Activated naive CD4-positive, alpha-beta T cell treated with anti-CD3 and anti-CD28 coated beads for 36 hours (primary cell): ENCODE results near the gene FHIT. TPM values are rescaled to one million over a fixed set of nuclear protein-coding genes. Genes with fewer than 3 reads are reported as not detected.

ENCODE experiments used
- CTCF ChIA-PET: fragments of 350-600 bp; sonication (Branson Sonifier 250); formaldehyde crosslinking; loops from one replicate; lab custom pipeline; 2021; ENCODE audit warnings: antibody characterized with exemption; lab: Charles Lee
- DNase-seq: peaks from one replicate; pipeline ENCODE4 v3.0.0-alpha.2; 2020
- H3K27ac Mint-ChIP-seq: one replicate; pipeline ENCODE4 v1.8.0; 2021; ENCODE audit warnings: mild to moderate bottlenecking, mixed read lengths
- H3K27me3 Mint-ChIP-seq: one replicate; pipeline ENCODE4 v1.8.0; 2021; ENCODE audit warnings: low read depth, mixed read lengths
- H3K36me3 Mint-ChIP-seq: one replicate; pipeline ENCODE4 v1.8.0; 2021; ENCODE audit warnings: low read depth, mixed read lengths
- H3K4me1 Mint-ChIP-seq: one replicate; pipeline ENCODE4 v1.8.0; 2021; ENCODE audit warnings: low read depth, mixed read lengths
- H3K4me3 Mint-ChIP-seq: one replicate; pipeline ENCODE4 v1.8.0; 2021; ENCODE audit warnings: mild to moderate bottlenecking, moderate library complexity, mixed read lengths
- H3K9me3 Mint-ChIP-seq: one replicate; pipeline ENCODE4 v1.8.0; 2021; ENCODE audit warnings: mixed read lengths
- intact Hi-C: fragments of 100-400 bp; cut with micrococcal nuclease; formaldehyde crosslinking; loops from one replicate; pipeline ENCODE4 v1.15.1; 2023
- total RNA-seq, 2 experiments: library from RNA; stranded (reverse); gene quantifications; one replicate each; pipeline ENCODE4 v1.2.3, GENCODE V29; 2021

FHIT gene
- total RNA-seq, 2 experiments from 2014 or later: 20.2 to 22.7 TPM

GRCh38 chr3:59880717-59881116, 1370.5 kb downstream of the FHIT start:
- Mint-ChIP-seq H3K36me3 (peaks cover 7% of the 10 kb centered on the region), H3K4me1 (peaks cover 81% of the 10 kb centered on the region), H3K9me3 (peaks cover 3% of the 10 kb centered on the region), H3K4me3 (no peak overlapping the region), H3K27me3 (no peaks in the 10 kb centered on the region), H3K27ac (no peak overlapping the region)
- intact Hi-C loops: no loop called here
- no peak for DNase-seq
- CTCF ChIA-PET: interaction anchor here (1.6 kb wide), 1 partner anchor 13 kb away, joined by 4 read pairs; no protein-coding TSS in a partner anchor

- H3K27ac Mint-ChIP-seq: no peak overlapping the region
- H3K27me3 Mint-ChIP-seq: no peaks in the 10 kb centered on the region
- H3K36me3 Mint-ChIP-seq: peaks cover 16% of the 10 kb centered on the region
- peaks cover 3% of the 10 kb centered on the region for H3K9me3 Mint-ChIP-seq
- peaks cover 79% of the 10 kb centered on the region for H3K4me1 Mint-ChIP-seq
- no peak for DNase-seq
- CTCF ChIA-PET: interaction anchor here (0.8 to 1.6 kb wide), 3 partner anchors 9 to 16 kb away, joined by 3 to 4 read pairs (median 3); no protein-coding TSS in a partner anchor
- intact Hi-C loops: no loop called here
- H3K4me3 Mint-ChIP-seq: no peak overlapping the region
Observed at GRCh38 chr3:59879031-59879581, 1372.1 kb downstream of the FHIT start.

DNA sequence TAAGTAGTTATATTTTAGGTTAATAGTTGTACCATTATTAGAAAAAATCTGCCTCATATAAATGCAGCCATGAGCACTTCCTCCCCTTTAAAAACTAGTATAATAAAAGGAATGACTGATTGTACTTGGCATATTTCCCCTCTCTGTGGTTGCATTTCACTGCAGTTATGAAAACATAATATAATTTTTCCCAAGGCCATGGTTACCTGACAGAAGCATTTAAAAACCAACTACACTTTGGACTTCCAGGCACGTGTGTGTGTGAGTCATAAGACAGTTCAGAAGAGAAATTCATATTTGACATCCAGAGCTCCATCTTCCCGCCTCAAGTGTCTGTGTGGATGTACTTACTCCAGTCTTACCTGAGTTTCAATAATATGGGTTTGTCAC, 1373.2 kb downstream of the FHIT start:
- H3K4me3 Mint-ChIP-seq: no peak overlapping the region
- H3K9me3 Mint-ChIP-seq: no peaks in the 10 kb centered on the region
- intact Hi-C loops: no loop called here
- no peaks in the 10 kb centered on the region for H3K27me3 Mint-ChIP-seq
- H3K27ac Mint-ChIP-seq: no peak overlapping the region
- CTCF ChIA-PET: interaction anchor here (0.5 to 1.5 kb wide), 3 partner anchors 9 to 15 kb away, joined by 3 read pairs; no protein-coding TSS in a partner anchor
- DNase-seq: no peak
- H3K4me1 Mint-ChIP-seq: peaks cover 83% of the 10 kb centered on the region
- peaks cover 21% of the 10 kb centered on the region for H3K36me3 Mint-ChIP-seq

DNA sequence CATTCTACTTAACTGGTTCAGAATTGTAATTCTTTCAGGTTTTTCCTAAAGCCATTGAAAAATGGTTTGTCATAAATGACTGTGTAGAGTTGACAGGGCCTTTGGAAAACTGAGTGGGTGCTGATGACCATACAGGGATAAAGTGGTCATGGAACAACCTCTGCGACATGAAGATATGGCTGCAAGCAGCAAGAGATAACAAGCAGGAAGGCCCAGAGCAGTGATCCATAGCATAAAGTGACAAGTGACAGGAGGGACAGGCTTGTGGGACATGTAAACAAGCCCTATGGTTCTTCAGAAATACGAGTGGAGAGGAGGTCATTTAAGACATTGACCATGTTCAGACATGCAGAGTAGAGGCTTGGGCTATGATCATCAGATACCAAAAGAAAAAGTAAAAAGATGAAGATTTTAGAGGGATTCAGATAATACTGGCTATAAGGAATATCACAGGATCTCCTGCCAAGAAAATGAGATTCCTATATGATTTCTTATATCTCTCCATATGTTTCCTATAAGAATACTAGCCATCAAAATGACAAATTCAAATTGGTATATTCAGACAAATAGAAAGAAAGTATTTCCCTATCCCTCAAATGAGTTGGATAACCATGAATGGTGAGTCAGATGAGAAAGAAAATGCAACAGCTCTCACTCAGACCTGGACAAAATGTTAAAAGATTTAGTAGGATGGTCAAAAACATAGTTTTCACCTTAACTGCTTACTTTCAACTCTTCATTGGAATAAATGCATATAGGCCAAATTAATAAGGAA, 1373.8 kb downstream of the FHIT start:
- intact Hi-C loops: no loop called here
- no peaks in the 10 kb centered on the region for H3K9me3 Mint-ChIP-seq
- CTCF ChIA-PET: interaction anchor here (0.5 to 1.5 kb wide), 2 partner anchors 9 to 14 kb away, joined by 3 read pairs; no protein-coding TSS in a partner anchor
- H3K4me3 Mint-ChIP-seq: no peak overlapping the region
- H3K36me3 Mint-ChIP-seq: peaks cover 24% of the 10 kb centered on the region
- H3K27me3 Mint-ChIP-seq: no peaks in the 10 kb centered on the region
- H3K4me1 Mint-ChIP-seq: peaks cover 85% of the 10 kb centered on the region
- no peak for DNase-seq
- H3K27ac Mint-ChIP-seq: no peak overlapping the region

DNA sequence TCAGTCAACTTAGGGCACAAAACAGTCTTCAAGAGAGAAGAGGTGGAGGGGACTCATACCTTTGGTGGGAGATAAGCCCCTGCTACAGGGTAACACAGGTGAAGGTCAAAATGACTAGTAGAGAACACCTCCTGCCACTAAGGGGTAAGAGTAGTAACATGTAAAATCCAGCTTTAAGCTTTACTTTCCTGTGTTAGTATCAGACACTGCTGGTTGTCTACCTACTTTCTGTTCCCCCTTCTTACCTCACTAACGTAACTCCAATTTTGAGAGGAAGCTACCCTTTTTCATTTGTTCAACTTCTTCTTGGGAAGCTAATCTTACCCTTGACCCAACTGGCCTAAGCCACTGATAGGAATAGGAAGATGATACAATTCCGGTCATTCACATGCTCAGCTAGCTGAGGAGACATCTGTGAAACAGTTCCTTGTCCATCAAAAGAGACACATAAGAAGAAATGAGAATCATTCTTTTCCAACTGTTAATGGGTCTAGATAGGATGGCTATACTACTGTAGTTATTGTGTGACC, 1374.7 kb downstream of the FHIT start:
- Mint-ChIP-seq H3K27me3 (no peaks in the 10 kb centered on the region), H3K9me3 (no peaks in the 10 kb centered on the region), H3K36me3 (peaks cover 24% of the 10 kb centered on the region), H3K27ac (no peak overlapping the region), H3K4me3 (no peak overlapping the region), H3K4me1 (peaks cover 85% of the 10 kb centered on the region)
- intact Hi-C loops: no loop called here
- DNase-seq: no peak
- CTCF ChIA-PET: interaction anchor here (0.6 kb wide), 2 partner anchors 17 to 149 kb away, joined by 3 read pairs; no protein-coding TSS in a partner anchor

- DNase-seq: no peak
- intact Hi-C loops: loop anchor here (5.0 kb wide), 1 partner anchor 189 kb away; no protein-coding TSS in a partner anchor
- Mint-ChIP-seq H3K27ac (peak overlapping the region; percentile 6), H3K4me3 (no peak overlapping the region), H3K27me3 (no peaks in the 10 kb centered on the region), H3K4me1 (peaks cover 80% of the 10 kb centered on the region), H3K9me3 (no peaks in the 10 kb centered on the region), H3K36me3 (peaks cover 27% of the 10 kb centered on the region)
- CTCF ChIA-PET: no interaction called here
Observed at GRCh38 chr3:59873576-59874230, 1377.5 kb downstream of the FHIT start.

- H3K4me3 Mint-ChIP-seq: no peak overlapping the region
- H3K36me3 Mint-ChIP-seq: peaks cover 28% of the 10 kb centered on the region
- intact Hi-C loops: loop anchor here (5.0 kb wide), 1 partner anchor 190 kb away; no protein-coding TSS in a partner anchor
Observed at GRCh38 chr3:59872128-59872527, 1379.1 kb downstream of the FHIT start.

GRCh38 chr3:59867185-59868002, 1383.9 kb downstream of the FHIT start:
- intact Hi-C loops: loop anchor here (1.0 to 10.0 kb wide), 11 partner anchors 68 to 567 kb away; no protein-coding TSS in a partner anchor
- CTCF ChIA-PET: interaction anchor here (1.2 to 1.4 kb wide), 2 partner anchors 10 to 12 kb away, joined by 4 to 9 read pairs; no protein-coding TSS in a partner anchor
- Mint-ChIP-seq H3K36me3 (peaks cover 41% of the 10 kb centered on the region), H3K4me1 (peaks cover 63% of the 10 kb centered on the region), H3K27ac (peak overlapping the region; percentile 64), H3K9me3 (peaks cover 18% of the 10 kb centered on the region), H3K27me3 (no peaks in the 10 kb centered on the region), H3K4me3 (no peak overlapping the region)
- no peak for DNase-seq

More at GRCh38 chr3:59872128-59872527, 1379.1 kb downstream of the FHIT start:
- DNase-seq: peak; percentile 60
- Mint-ChIP-seq H3K9me3 (no peaks in the 10 kb centered on the region), H3K27ac (peak overlapping the region; percentile 42), H3K4me1 (peaks cover 79% of the 10 kb centered on the region), H3K27me3 (no peaks in the 10 kb centered on the region)
- CTCF ChIA-PET: no interaction called here

- peaks cover 23% of the 10 kb centered on the region for H3K9me3 Mint-ChIP-seq
- CTCF ChIA-PET: interaction anchor here (0.8 kb wide), 1 partner anchor 12 kb away, joined by 3 read pairs; no protein-coding TSS in a partner anchor
- H3K4me1 Mint-ChIP-seq: peaks cover 59% of the 10 kb centered on the region
- H3K27me3 Mint-ChIP-seq: no peaks in the 10 kb centered on the region
- H3K36me3 Mint-ChIP-seq: peaks cover 50% of the 10 kb centered on the region
- H3K4me3 Mint-ChIP-seq: no peak overlapping the region
- no peak for DNase-seq
- intact Hi-C loops: loop anchor here (5.0 to 10.0 kb wide), 5 partner anchors 206 to 569 kb away; no protein-coding TSS in a partner anchor
- no peak overlapping the region for H3K27ac Mint-ChIP-seq
Observed at GRCh38 chr3:59866076-59866475, 1385.2 kb downstream of the FHIT start.

- H3K4me1 Mint-ChIP-seq: peaks cover 57% of the 10 kb centered on the region
- H3K27me3 Mint-ChIP-seq: no peaks in the 10 kb centered on the region
- intact Hi-C loops: loop anchor here (5.0 to 10.0 kb wide), 5 partner anchors 207 to 569 kb away; no protein-coding TSS in a partner anchor
- no peak overlapping the region for H3K4me3 Mint-ChIP-seq
- peaks cover 50% of the 10 kb centered on the region for H3K36me3 Mint-ChIP-seq
- peaks cover 23% of the 10 kb centered on the region for H3K9me3 Mint-ChIP-seq
- CTCF ChIA-PET: interaction anchor here (0.6 to 0.8 kb wide), 2 partner anchors 11 to 30 kb away, joined by 3 to 4 read pairs; no protein-coding TSS in a partner anchor
- no peak for DNase-seq
- H3K27ac Mint-ChIP-seq: peak overlapping the region; percentile 4
Observed at GRCh38 chr3:59865351-59865750, 1385.9 kb downstream of the FHIT start.

- intact Hi-C loops: loop anchor here (10.0 kb wide), 2 partner anchors 408 to 572 kb away; no protein-coding TSS in a partner anchor
- H3K4me3 Mint-ChIP-seq: no peak overlapping the region
- H3K4me1 Mint-ChIP-seq: peaks cover 42% of the 10 kb centered on the region
Observed at GRCh38 chr3:59862686-59863085, 1388.6 kb downstream of the FHIT start.

More at GRCh38 chr3:59862686-59863085, 1388.6 kb downstream of the FHIT start:
- no peak overlapping the region for H3K27ac Mint-ChIP-seq
- CTCF ChIA-PET: no interaction called here
- DNase-seq: peak; percentile 43
- H3K9me3 Mint-ChIP-seq: peaks cover 23% of the 10 kb centered on the region
- H3K36me3 Mint-ChIP-seq: peaks cover 45% of the 10 kb centered on the region
- H3K27me3 Mint-ChIP-seq: no peaks in the 10 kb centered on the region
